SK-N-SH treated with all-trans-retinoic acid at 6 μM for 48 hours (cell line): Measurements from ENCODE around the gene LMNTD2.

Experiments used
- ATAC-seq: fragments of 200-7000 bp; cut with Tn5 transposase; 3 replicates; pipeline ENCODE4 v1.9.1; 2020; ENCODE audit warnings: mild to moderate bottlenecking, moderate library complexity
- ARNTL ChIP-seq: fragments of 450-650 bp; formaldehyde crosslinking; IDR thresholded peaks from 2 replicates; pipeline ENCODE4 v1.5.0; 2020; ENCODE audit warnings: low read depth, mild to moderate bottlenecking, moderate library complexity, borderline replicate concordance
- BACH2 ChIP-seq: fragments of 250-450 bp; sonication (Bioruptor Pico); IDR thresholded peaks from 2 replicates; pipeline ENCODE4 v1.9.0; 2021; ENCODE audit warnings: mild to moderate bottlenecking, borderline replicate concordance
- CSDC2 ChIP-seq: fragments of 250-450 bp; sonication (Bioruptor Pico); IDR thresholded peaks from 2 replicates; pipeline ENCODE4 v1.5.0; 2020; ENCODE audit warnings: mild to moderate bottlenecking, moderate library complexity
- ESRRG ChIP-seq: fragments of 250-450 bp; sonication (Bioruptor Pico); IDR thresholded peaks from 2 replicates; pipeline ENCODE4 v1.6.1; 2021; ENCODE audit warnings: mild to moderate bottlenecking
- GLIS3 ChIP-seq: fragments of 250-450 bp; sonication (Bioruptor Pico); IDR thresholded peaks from 2 replicates; pipeline ENCODE4 v1.5.0; 2020; ENCODE audit warnings: mild to moderate bottlenecking, moderate library complexity
- ISL1 ChIP-seq: fragments of 250-450 bp; sonication (Bioruptor Pico); IDR thresholded peaks from 2 replicates; pipeline ENCODE4 v2.1.2; 2022; ENCODE audit warnings: mild to moderate bottlenecking, moderate library complexity
- OSR1 ChIP-seq: fragments of 250-450 bp; sonication (Bioruptor Pico); IDR thresholded peaks from 2 replicates; pipeline ENCODE4 v1.8.0; 2022; ENCODE audit warnings: moderate library complexity, mild to moderate bottlenecking, inconsistent platforms
- PPARA ChIP-seq: fragments of 250-450 bp; sonication (Bioruptor Pico); IDR thresholded peaks from 2 replicates; pipeline ENCODE4 v1.5.0; 2020; ENCODE audit warnings: mild to moderate bottlenecking, borderline replicate concordance
- RARB ChIP-seq: fragments of 250-450 bp; sonication (Bioruptor Pico); IDR thresholded peaks from 2 replicates; pipeline ENCODE4 v1.8.0; 2021; ENCODE audit warnings: mild to moderate bottlenecking, moderate library complexity
- TCF4 ChIP-seq: fragments of 250-450 bp; sonication (Bioruptor Pico); IDR thresholded peaks from 2 replicates; pipeline ENCODE4 v1.8.0; 2021; ENCODE audit warnings: mild to moderate bottlenecking, moderate library complexity, borderline replicate concordance
- TOX ChIP-seq: fragments of 250-450 bp; sonication (Bioruptor Pico); IDR thresholded peaks from 2 replicates; pipeline ENCODE4 v1.8.0; 2021; ENCODE audit warnings: mild to moderate bottlenecking, moderate library complexity, borderline replicate concordance
- ZC3H10 ChIP-seq: fragments of 250-450 bp; sonication (Bioruptor Pico); IDR thresholded peaks from 2 replicates; pipeline ENCODE4 v1.5.1; 2021; ENCODE audit warnings: mild to moderate bottlenecking, moderate library complexity
- ZNF565 ChIP-seq: fragments of 450-650 bp; formaldehyde crosslinking; conservative IDR thresholded peaks from 2 replicates; pipeline ENCODE4 v1.5.0; 2020; ENCODE audit warnings: low read depth, mild to moderate bottlenecking, moderate library complexity
- ZNF8 ChIP-seq: fragments of 450-650 bp; formaldehyde crosslinking; IDR thresholded peaks from 2 replicates; pipeline ENCODE4 v1.5.0; 2020; ENCODE audit warnings: mild to moderate bottlenecking, moderate library complexity
- TF ChIP-seq, protein P1 (sequence below): fragments of 250-450 bp; sonication (Bioruptor Pico); IDR thresholded peaks from 2 replicates; pipeline ENCODE4 v1.5.1; 2021; ENCODE audit warnings: mild to moderate bottlenecking, moderate library complexity
- TF ChIP-seq, protein P2 (sequence below): fragments of 250-450 bp; sonication (Bioruptor Pico); IDR thresholded peaks from 2 replicates; pipeline ENCODE4 v1.8.0; 2020; ENCODE audit warnings: mild to moderate bottlenecking, moderate library complexity, borderline replicate concordance
- TF ChIP-seq, protein P3 (sequence below): fragments of 250-450 bp; sonication (Bioruptor Pico); IDR thresholded peaks from 2 replicates; pipeline ENCODE4 v1.8.0; 2021; ENCODE audit warnings: low read depth, mild to moderate bottlenecking, moderate library complexity, borderline replicate concordance
- TF ChIP-seq, protein P4 (sequence below): fragments of 250-450 bp; sonication (Bioruptor Pico); IDR thresholded peaks from 2 replicates; pipeline ENCODE4 v1.5.1; 2020; ENCODE audit warnings: low read depth, mild to moderate bottlenecking, moderate library complexity
- TF ChIP-seq, protein P5 (sequence below): fragments of 250-450 bp; sonication (Bioruptor Pico); IDR thresholded peaks from 2 replicates; pipeline ENCODE4 v1.5.0; 2020; ENCODE audit warnings: mild to moderate bottlenecking, moderate library complexity

The LMNTD2 gene

DNA sequence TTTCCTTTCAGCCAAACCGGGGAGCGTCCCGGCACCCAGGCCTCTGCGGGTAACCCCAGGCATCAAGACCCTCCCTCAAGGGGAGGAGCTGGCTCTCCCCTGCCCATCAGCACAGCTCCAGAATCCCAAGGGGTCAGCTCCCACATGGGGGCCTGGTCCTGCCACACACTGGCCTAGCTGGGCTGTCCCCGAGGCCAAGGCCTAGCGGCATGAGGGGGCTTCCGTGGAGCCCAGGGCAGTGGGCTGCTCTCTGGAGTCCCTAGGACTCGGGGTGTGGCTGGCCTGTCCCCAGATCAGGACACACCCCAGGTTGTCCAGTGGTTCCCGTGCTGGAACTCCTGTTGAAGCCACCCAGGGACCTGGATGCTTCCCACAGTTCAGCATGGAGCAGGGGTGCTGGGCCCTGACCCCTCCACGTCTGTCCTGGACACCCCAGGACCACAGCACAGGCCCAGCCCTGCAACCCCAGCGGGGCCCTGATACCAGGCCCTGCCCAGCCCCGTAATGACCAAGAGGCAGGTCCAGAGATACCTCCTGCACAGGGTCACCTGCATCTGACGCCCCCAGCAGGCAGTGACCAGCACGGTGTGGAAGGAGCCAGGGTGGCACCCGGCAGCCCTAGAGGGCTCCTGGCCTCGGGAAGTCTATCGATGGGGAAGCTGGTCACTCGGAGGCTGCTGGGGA, 30.7 kb downstream of the LMNTD2 start:
- ATAC-seq, result no peak
- TF ChIP-seq CSDC2 (CRISPR knock-in tag) (no peak), PPARA (no peak), TOX (CRISPR knock-in tag) (no peak), GLIS3 (CRISPR knock-in tag) (no peak)
- TF ChIP-seq, protein P1, sequence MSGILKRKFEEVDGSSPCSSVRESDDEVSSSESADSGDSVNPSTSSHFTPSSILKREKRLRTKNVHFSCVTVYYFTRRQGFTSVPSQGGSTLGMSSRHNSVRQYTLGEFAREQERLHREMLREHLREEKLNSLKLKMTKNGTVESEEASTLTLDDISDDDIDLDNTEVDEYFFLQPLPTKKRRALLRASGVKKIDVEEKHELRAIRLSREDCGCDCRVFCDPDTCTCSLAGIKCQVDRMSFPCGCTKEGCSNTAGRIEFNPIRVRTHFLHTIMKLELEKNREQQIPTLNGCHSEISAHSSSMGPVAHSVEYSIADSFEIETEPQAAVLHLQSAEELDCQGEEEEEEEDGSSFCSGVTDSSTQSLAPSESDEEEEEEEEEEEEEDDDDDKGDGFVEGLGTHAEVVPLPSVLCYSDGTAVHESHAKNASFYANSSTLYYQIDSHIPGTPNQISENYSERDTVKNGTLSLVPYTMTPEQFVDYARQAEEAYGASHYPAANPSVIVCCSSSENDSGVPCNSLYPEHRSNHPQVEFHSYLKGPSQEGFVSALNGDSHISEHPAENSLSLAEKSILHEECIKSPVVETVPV (CRISPR knock-in tag), result no peak
- TF ChIP-seq, protein P2, sequence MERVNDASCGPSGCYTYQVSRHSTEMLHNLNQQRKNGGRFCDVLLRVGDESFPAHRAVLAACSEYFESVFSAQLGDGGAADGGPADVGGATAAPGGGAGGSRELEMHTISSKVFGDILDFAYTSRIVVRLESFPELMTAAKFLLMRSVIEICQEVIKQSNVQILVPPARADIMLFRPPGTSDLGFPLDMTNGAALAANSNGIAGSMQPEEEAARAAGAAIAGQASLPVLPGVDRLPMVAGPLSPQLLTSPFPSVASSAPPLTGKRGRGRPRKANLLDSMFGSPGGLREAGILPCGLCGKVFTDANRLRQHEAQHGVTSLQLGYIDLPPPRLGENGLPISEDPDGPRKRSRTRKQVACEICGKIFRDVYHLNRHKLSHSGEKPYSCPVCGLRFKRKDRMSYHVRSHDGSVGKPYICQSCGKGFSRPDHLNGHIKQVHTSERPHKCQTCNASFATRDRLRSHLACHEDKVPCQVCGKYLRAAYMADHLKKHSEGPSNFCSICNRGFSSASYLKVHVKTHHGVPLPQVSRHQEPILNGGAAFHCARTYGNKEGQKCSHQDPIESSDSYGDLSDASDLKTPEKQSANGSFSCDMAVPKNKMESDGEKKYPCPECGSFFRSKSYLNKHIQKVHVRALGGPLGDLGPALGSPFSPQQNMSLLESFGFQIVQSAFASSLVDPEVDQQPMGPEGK (CRISPR knock-in tag), result no peak
- TF ChIP-seq, all 23 proteins: peak for 0

DNA sequence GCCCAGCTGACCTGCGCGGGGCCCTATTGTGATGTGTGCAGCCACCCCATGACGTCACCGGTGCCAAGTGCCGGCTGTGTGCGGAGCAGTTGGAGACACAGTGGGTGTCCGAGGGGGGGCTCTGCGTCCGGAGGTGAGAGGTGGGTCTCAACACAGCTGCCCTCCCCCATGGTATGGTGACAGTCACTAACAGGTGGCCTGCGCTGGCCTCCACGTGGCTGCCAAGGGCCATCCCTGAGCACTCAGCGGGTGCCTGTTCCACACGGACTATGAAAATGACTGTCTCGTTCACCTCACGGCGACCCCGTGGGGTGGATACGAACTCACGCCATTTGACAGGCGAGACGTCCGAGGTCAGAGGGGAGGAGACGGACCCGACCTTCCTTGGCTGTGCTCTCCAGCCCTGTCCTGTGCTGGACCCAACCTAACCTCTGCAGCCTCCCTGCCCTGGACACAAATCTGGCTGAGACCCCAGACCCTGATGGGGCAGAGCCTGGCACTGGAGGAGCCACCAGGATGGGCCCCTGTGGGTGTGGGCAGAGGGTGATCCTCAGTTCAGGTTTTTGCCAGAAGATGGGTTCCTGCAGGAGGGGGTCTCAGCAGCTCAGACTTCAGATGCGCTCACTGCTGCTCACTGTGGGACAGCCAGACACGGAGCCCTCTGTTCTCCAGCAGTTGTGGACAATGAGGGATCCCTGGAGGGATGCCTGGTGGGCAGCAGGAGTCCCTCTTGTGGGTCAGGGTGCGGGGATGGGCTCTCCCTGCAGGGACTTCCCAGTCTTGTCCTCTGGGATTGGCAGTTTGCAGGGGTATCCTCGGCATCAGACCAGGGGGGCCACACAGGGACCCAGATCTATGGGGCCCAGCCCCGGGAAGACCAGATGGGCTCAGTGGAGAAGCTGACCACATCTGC, 31.5 kb downstream of the LMNTD2 start:
- TF ChIP-seq BACH2 (CRISPR knock-in tag), result no peak
- no peak for TF ChIP-seq ISL1 (CRISPR knock-in tag)
- TF ChIP-seq CSDC2 (CRISPR knock-in tag), result no peak
- TF ChIP-seq RARB (CRISPR knock-in tag), result no peak
- no peak for TF ChIP-seq ARNTL (CRISPR knock-in tag)
- TF ChIP-seq, protein P3, sequence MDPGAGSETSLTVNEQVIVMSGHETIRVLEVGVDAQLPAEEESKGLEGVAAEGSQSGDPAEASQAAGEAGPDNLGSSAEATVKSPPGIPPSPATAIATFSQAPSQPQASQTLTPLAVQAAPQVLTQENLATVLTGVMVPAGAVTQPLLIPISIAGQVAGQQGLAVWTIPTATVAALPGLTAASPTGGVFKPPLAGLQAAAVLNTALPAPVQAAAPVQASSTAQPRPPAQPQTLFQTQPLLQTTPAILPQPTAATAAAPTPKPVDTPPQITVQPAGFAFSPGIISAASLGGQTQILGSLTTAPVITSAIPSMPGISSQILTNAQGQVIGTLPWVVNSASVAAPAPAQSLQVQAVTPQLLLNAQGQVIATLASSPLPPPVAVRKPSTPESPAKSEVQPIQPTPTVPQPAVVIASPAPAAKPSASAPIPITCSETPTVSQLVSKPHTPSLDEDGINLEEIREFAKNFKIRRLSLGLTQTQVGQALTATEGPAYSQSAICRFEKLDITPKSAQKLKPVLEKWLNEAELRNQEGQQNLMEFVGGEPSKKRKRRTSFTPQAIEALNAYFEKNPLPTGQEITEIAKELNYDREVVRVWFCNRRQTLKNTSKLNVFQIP (CRISPR knock-in tag), result no peak
- TF ChIP-seq ESRRG, result no peak
- no peak for TF ChIP-seq ZC3H10 (CRISPR knock-in tag)
- TF ChIP-seq, protein P2 (CRISPR knock-in tag), result no peak
- no peak for TF ChIP-seq TCF4
- TF ChIP-seq ZNF565 (CRISPR knock-in tag), result no peak
- ATAC-seq, result peak; percentile 12

DNA sequence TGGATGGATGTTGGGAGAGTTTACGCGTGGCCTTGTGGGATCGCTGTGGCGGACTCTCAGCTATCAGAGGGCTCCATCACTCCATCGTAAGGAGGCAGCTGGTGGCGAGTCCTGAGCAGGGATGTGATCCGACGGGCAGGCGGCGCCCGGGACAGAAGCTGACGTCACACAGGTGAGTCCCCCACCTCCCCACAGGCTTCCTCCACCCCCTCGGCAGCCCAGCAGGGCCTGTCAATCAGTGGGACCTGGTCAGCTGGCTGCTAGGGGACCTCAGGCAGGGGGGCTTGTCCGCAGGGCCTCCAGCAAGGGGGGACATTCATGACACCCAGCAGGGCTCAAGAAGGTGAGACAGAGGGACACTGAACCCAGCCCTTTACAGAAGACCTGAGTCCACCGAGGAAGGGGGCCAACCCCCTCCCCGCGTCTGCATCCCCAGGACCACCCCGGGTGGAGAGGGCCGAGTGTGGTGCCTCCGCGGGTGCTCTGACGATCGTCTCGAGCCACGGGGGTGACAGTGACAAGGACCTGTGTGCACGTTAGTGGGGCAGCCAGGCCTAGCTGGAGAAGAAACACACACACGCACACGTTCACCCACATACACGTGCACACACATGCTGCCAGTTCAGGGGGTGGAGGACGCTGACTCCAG, 32.2 kb downstream of the LMNTD2 start:
- ATAC-seq, result no peak
- no peak for TF ChIP-seq TOX (CRISPR knock-in tag)
- no peak for TF ChIP-seq ARNTL (CRISPR knock-in tag)
- TF ChIP-seq, protein P3 (CRISPR knock-in tag), result no peak
- TF ChIP-seq BACH2 (CRISPR knock-in tag), result no peak
- TF ChIP-seq OSR1 (CRISPR knock-in tag), result no peak
- TF ChIP-seq, protein P4, sequence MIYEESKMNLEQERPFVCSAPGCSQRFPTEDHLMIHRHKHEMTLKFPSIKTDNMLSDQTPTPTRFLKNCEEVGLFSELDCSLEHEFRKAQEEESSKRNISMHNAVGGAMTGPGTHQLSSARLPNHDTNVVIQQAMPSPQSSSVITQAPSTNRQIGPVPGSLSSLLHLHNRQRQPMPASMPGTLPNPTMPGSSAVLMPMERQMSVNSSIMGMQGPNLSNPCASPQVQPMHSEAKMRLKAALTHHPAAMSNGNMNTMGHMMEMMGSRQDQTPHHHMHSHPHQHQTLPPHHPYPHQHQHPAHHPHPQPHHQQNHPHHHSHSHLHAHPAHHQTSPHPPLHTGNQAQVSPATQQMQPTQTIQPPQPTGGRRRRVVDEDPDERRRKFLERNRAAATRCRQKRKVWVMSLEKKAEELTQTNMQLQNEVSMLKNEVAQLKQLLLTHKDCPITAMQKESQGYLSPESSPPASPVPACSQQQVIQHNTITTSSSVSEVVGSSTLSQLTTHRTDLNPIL (CRISPR knock-in tag), result no peak
- TF ChIP-seq PPARA, result no peak
- no peak for TF ChIP-seq ZNF565 (CRISPR knock-in tag)
- TF ChIP-seq, protein P5, sequence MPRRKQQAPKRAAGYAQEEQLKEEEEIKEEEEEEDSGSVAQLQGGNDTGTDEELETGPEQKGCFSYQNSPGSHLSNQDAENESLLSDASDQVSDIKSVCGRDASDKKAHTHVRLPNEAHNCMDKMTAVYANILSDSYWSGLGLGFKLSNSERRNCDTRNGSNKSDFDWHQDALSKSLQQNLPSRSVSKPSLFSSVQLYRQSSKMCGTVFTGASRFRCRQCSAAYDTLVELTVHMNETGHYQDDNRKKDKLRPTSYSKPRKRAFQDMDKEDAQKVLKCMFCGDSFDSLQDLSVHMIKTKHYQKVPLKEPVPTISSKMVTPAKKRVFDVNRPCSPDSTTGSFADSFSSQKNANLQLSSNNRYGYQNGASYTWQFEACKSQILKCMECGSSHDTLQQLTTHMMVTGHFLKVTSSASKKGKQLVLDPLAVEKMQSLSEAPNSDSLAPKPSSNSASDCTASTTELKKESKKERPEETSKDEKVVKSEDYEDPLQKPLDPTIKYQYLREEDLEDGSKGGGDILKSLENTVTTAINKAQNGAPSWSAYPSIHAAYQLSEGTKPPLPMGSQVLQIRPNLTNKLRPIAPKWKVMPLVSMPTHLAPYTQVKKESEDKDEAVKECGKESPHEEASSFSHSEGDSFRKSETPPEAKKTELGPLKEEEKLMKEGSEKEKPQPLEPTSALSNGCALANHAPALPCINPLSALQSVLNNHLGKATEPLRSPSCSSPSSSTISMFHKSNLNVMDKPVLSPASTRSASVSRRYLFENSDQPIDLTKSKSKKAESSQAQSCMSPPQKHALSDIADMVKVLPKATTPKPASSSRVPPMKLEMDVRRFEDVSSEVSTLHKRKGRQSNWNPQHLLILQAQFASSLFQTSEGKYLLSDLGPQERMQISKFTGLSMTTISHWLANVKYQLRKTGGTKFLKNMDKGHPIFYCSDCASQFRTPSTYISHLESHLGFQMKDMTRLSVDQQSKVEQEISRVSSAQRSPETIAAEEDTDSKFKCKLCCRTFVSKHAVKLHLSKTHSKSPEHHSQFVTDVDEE (CRISPR knock-in tag), result no peak
- no peak for TF ChIP-seq ISL1 (CRISPR knock-in tag)
- TF ChIP-seq ZNF8 (CRISPR knock-in tag), result no peak
- no peak for TF ChIP-seq RARB (CRISPR knock-in tag)
- TF ChIP-seq GLIS3 (CRISPR knock-in tag), result no peak
